ENCODE results near the gene STRIP2.

- TF ChIP-seq CTCF (IDR thresholded peaks at IDR 0.05; ENCODE audit: poor library complexity), result no peak
- TF ChIP-seq EZH2phosphoT487 (IDR thresholded peaks at IDR 0.05; ENCODE audit: low read depth, severe bottlenecking, unreplicated experiment), result no peak
Observed at GRCh38 chr7:129456421-129456820, 22.2 kb downstream of the STRIP2 start.
